ENCODE data around the gene GAS2L1.

GAS2L1 gene

DNA sequence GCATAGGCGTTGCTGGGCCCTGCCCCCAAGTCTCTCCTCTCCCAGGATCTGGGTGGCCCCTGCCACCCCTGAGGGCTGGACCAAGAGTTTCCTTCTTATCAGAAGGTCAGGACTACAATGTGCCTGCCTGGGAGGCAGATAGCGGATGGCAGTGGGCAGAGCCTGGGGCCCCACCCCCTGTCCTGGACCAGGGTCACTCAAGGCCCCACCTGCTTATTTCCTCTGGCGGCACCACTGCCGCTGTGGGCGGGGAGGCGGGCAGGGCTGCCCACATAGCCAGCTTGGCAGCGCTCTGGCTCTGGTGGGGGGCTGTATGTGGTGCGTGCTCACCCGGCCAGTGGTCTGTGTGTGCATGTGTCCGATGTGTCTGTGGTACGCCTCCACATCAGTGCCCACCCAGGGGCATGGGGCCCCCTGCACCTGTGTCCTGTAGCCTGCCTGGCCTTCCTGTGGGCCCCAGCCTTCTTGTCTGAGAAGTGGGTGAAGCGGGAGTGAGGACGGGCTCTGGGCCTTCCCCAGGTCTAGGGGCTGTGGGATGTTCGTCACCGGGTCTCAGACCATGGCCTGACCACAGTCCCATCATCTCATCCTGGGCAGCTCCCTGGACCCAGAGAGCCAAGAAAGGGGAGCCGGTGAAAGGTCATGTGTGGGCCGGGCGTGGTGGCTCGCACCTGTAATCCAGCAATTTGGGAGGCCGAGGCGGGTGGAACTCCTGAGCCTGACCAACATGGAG, 3.0 kb downstream of the GAS2L1 start:
- no peak for DNase-seq (ENCODE audit: low spot score)

DNA sequence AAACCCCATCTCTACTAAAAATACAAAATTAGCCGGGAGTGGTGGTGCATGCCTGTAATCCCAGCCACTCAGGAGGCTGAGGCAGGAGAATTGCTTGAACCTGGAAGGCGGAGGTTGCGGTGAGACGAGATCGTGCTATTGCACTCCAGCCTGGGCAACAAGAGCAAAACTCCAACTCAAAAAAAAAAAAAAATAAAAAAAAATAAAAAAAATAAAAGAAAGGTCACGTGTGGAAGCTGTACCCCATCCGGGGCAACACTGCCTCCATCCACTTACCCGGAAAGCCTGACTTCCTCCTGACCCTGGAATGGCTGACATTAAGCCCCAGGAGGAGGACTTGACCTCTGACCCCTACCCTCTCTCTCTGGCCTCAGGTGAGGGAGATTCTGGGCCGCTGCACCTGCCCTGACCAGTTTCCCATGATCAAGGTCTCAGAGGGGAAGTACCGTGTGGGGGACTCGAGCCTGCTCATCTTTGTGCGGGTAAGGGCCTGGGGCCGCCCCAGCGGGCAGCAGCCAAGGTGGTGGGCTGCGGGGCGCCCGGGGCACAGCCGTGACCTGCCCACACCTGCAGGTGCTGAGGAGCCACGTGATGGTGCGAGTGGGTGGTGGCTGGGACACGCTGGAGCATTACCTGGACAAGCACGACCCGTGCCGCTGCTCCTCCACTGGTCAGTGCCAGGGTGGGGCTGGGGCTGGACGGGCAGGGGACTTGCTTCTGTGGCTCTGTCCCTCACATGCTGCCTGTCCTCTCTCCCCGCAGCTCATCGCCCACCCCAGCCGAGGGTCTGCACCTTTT, 3.8 kb downstream of the GAS2L1 start:
- DNase-seq (ENCODE audit: low spot score) = no peak

DNA sequence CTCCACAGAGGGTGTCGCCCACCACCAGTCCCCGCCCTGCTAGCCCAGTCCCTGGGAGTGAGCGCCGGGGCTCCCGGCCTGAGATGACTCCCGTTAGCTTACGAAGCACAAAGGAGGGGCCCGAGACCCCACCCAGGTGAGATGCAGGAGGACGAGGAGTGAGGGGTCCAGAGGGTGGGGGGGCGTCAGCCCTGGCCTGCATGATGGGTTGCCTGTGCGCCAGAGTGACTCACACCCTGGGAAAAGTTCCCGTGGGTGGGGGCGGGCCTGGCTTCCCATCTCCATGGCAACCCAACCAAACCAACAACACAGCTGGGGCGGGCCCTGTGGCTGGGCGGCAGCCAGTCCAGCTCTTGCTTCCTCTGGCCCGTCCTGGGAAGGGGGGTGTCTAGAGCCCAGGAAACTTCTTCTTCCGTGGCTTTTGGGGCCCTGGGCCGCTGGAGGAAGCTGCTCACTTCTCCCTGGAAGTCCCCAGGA, 4.5 kb downstream of the GAS2L1 start:
- peak; percentile 94 for DNase-seq (ENCODE audit: low spot score)

DNA sequence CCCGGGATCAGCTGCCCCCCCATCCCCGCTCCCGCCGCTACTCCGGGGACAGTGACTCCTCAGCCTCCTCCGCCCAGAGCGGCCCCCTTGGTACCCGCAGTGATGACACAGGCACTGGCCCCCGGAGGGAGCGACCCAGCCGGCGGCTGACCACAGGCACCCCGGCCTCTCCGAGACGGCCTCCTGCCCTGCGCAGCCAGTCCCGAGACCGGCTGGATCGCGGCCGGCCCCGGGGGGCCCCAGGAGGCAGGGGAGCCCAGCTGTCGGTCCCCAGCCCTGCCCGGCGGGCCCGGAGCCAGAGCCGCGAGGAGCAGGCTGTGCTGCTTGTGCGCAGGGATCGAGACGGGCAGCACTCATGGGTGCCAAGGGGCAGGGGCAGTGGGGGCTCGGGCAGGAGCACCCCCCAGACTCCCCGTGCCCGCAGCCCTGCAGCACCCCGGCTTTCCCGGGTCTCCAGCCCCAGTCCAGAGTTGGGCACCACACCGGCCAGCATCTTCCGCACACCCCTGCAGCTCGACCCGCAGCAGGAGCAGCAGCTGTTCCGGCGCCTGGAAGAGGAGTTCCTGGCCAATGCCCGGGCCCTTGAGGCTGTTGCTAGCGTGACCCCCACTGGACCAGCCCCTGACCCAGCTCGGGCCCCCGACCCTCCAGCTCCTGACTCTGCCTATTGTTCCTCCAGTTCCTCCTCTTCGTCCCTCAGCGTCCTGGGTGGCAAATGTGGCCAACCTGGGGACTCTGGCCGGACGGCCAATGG, 5.2 kb downstream of the GAS2L1 start:
- no peak for DNase-seq (ENCODE audit: low spot score)

DNA sequence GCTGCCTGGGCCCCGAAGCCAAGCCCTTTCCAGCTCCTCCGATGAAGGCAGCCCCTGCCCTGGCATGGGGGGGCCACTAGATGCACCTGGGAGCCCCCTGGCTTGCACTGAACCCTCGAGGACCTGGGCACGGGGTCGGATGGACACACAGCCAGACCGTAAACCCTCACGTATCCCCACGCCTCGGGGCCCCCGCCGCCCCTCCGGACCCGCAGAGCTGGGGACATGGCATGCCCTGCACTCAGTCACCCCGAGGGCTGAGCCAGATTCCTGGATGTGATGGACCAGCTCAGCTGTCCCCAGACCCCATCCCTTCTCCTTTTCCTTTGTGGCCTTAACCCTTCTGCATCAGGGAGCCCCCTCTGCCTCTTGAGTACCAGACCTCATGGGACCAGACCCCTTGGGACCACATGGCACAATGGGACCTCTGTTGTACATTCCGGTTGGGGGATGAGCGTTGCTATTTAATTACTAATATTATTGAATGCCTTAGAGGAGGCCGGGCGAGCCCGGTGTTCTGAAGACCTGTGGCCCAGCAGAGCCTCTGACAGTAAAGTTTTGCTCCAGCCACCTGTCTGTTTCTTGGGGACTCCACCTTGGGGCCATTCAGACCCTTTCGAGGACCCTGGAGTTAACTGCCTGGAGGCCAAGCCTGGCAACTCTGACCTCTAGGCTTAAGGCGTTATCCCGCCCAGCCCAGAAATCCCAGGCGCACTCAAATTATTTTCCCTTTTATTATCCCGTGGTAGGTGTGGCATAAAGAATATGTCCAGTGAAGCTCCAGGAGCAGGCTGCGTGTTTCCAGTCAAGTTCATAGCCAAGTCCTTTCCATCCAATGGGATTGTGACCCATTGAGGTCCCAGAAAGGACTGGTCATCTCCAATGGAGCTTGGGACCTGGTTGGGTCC, 6.0 kb downstream of the GAS2L1 start:
- no peak for DNase-seq (ENCODE audit: low spot score)

DNA sequence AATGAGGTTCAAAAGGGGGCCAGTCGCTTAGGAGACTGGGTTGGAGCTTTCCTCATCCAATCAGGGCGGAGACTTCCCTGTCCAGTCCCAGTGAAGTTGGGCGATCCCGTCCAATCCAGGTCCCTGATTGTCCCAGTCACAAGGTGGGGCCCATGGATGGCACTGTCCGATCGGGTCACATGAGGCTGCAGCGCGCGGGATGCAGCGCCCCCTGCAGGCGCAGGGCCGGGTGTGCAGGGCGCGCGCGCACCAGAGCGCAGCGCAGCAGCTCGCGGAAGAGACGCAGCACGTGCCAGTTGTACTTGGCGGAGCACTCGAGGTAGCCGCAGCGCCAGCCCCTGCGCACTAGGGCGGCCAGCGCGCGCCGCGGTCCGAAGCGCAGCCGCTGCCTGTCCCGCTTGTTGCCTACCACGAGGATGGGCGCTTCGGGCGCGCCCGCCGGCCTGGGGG, 6.7 kb downstream of the GAS2L1 start:
- peak; percentile 68 for DNase-seq (ENCODE audit: low spot score)

DNA sequence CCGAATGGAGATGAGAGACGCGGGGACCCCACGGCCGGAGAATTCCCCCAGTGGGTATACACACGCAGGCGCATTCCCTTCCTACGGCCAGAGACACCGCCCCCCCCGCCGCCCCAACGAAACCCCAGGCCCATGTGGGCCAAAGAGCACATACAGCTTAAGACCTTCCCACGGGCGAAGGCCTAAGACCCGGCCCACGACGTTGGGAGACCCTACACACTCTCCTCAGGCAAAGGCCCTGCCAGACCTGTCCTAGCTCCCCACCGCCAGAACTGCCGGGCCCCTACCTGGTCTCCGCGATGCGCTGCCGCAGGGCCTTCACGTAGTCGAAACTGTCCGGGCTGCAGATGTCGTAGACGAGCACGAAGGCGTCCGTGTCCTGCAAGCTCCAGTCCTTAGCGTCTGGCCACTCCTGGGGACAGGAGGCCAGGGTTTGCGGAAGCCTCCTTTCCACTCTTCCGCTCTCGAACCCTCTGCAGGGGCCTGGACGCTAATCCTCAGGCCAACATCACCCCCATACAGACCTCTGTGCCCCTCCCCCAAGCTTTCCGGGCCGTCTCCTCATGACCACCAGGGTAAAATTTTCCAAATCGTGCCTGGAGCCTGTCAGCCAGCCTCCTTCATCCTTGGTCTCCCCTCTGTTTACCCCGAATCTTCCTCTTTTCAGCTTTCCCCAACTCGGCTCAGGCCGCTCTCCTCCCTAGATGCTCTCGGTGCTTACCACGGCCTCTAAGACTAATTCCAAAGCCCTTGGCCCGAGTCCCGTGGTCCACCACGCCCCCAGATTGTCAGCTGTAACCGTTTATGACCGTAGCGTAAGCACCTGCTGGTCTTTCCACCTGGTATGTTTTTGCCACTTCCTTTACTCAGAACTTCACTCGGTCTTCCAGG, 7.4 kb downstream of the GAS2L1 start:
- no peak for DNase-seq (ENCODE audit: low spot score)

DNA sequence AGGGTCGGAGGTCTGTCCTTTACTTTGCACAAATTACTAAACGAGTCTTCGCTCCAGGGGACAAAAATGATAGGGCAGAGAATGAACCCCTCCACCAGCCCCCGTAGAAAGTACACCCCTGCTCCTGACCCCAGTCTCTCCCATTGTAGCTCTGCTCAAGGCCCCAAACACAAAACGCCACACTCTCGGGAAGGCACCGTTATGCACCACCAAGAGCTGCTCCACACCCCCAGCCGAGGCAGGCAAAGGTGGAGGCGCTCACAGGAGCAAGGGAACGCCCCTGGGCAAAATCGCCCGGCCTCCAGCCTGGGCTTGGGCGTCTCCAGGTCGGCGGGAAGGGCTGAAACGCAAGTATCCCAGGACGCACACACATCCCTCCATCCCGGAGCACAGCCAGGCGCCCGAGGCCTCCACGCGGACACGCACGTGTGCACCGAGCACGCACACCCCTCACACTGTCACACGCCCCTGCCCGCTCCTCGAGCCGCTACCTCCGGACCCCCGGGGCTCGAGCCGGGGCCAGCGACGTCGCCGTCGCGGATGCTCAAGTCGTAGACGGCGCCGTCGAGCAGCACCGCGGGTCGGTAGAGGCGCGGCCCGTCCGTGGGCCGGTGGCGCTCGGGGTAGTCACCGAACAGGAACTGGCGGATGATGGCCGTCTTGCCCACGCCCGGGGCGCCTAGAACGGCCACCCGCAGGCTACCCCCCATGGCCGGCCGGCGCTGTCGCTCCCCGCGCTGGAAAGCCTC, 8.3 kb downstream of the GAS2L1 start:
- DNase-seq (ENCODE audit: low spot score) = no peak

DNA sequence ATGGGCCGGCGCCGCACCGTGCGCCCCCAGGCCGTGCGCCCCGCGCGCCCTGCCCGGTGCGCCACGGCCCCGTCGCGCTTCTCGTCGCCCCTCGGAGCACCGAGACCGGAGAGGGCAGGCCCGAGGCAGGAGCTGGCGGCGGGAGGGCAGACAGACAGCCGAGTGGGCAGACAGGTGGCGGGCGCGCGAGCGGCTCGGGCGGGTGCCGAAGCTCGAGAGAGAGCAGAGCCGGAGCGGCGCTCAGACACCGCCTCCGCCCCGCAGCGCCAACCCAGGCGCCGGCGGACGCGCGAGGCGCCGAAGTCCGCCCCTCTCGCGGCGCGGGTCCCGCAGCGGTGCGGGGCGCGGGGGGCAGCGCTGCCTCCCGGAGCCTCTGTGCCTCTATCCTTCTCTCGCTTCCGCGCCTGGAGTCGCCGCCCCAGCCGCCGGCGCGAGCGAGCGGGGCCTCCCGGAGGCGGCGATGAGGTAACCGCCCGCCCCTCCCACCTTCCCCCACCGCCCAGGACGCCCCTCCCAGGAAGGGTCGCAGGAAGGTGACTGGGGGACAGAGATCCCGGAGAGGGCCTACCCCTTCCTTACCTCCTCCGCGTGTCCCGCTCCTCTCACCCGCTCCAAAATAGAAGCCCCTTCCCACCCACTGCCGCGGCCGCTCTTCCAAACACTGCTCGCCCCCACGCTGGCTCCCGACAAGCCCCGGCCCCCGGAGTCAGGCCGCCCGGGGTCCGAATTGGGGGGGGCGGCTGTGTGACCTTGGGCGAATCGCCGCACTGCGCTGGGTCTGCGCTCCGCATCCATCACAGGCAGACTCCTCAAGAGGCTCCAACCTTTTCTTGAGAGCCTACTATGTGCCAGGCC, 9.1 kb downstream of the GAS2L1 start, which contains the start of gene RASL10A:
TSS of gene RASL10A (minus strand) at position 412 of the 855 bp plus-strand sequence. CDS start 451 bp downstream, outside the sequence.
- DNase-seq (ENCODE audit: low spot score) = no peak

DNA sequence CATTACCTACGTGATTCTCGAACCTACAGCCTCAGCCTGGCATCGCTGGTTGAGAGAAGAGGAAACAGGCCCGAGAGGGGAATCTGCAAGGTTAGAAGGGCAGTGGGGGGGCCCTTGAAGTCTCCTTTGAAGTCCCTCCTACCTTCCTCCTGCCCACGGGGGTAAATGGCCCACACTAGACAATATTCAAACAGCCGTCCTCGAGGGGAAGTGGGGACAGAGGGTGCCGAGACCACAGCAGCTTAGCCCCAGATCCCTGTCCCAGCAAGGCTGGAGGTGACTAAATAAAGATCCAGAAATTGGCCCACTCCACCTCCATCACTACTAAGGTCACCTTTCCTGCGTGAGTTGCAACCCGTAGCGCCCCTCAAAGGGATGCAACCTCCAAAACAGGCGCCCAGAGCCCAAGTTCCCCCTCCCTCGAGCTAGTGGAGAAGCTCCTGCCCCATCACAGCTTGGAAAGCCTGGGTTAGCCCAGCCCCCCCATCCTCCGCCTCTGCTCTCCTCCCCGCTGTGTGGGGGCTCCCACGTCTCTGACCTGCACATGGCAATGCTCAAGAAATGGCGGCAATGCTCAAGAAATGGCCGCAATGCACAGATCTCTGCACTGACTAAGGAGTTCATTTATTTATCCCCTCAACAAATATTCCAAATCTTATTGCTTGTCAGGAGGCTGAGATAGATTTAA, 9.8 kb downstream of the GAS2L1 start:
- no peak for DNase-seq (ENCODE audit: low spot score)

DNA sequence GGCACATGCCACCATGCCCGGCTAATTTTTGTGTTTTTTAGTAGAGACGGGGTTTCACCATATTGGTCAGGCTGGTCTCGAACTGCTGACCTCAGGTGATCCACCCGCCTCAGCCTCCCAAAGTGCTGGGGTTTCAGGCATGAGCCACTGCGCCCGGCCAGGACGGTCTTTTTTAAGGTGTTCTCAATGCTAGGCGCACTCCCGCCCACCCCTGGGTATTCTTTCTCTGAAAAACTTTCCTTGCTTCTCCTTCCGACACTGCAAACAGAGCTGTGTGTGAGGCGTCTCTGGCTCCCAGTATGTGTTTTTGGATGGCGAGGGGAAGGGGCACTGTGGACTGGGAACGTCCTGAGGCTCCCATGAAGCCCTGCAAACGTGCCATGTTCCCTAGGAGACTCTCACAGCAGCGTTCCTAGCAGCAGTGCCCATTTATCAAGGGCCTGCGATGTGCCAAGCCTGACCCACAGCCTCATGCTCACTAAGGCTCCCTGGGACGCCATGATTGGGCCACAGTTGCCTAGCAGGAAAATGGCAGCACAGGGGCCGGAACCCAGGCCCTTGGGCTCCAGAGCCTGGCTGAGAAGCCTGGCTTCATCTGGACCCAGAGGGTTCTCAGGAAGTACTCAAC, 11.5 kb downstream of the GAS2L1 start:
- no peak for DNase-seq (ENCODE audit: low spot score)

DNA sequence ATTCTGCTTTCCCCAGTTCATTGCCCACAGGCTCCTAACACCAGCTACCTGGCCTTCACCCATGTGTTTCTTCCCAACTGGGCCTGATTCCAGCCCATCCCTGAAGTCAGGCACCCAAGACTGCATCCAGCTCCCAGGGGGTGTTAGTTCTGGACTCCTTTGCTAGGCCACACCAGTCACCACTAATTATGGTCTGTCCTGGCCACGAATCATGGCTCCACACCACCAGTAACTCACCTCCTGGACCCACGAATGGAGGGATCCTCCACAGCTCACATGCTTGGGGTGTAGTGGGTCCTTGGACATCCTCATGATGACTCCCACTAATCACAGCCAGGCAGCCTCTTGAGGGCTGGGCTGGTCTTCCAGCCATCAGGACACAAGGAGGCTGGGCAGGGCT, 12.6 kb downstream of the GAS2L1 start:
- no peak for DNase-seq (ENCODE audit: low spot score)

DNA sequence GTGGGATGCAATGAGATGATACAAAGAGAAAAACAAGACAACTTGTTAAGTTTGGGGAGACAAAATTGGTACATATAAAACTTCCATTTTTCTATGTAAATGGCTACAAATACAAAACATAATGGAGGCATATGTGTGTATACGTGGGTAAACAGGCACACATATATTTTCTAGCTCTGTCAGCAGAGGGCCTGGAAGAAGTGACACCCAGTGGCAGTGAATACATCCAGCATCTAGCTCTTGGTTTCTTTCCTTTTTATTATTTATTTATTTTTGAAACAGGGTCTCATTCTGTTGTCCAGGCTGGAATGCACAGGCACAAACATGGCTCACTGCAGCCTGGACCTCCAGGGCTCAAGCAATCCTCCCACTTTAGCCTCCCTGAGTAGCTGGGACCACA, 14.1 kb downstream of the GAS2L1 start:
- DNase-seq (ENCODE audit: low spot score) = no peak

DNA sequence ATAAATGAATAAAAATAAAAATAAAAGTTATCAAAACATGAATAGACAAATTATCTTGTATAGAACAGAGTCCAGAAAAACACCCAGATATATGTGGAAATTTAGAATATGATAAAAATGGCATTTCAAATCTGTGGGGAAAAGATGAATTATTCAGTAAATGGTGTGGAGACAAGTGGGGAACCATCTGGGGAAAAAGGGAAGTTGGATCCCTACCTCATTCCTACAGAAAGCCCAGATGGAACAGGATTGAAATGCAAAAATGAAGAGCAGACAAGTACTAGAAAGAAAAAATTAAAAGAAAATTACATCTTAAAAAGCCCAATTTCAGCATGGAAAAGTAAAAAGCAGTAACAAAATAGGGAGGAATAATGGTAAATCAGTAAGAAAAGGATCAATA, 17.2 kb downstream of the GAS2L1 start:
- DNase-seq (ENCODE audit: low spot score) = no peak

DNA sequence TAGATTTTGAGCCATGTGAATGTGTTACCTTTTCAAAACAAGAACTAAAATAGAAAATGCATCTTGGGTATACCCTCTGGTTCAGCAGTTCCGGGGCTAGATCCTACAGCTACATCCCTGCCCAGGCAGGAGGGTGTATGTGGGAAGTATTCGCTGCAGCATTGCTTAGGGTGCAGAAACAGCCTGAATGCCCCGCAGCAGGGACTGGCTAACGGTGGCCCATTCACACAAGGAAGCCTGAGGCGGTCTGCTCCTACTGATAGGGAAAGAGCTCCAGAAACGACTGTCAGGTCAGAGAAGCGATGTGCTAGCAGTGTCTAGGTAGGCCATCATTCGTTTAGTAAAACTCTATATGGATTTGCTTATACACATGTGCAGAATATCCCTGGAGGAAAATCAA, 18.9 kb downstream of the GAS2L1 start:
- DNase-seq (ENCODE audit: low spot score) = no peak

DNA sequence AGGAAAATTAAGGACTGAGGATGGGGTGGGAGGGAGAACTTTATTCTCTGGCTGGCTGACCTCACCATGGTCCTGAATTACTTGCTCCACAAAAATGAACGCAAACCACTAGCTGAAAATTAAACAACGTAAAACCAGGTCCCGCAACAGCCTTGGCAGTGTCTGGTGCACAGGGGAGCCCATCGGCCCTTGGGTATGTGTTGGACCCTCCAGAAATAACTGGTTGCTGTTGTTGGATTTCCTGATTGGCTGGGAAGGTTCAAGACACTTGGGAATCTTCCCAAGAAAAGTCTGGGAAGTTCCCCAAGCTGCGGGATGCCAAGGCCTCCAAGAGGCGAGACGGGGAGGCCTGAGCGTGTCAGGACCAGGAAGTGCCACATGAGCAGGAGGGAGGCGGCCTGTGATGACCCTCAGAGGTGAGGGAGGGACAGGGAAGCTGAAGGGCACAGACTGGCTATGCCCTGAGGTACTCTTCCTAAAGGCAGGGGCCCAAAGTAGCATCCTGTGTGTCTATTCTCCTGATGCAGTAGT, 19.4 kb downstream of the GAS2L1 start:
- no peak for DNase-seq (ENCODE audit: low spot score)

DNA sequence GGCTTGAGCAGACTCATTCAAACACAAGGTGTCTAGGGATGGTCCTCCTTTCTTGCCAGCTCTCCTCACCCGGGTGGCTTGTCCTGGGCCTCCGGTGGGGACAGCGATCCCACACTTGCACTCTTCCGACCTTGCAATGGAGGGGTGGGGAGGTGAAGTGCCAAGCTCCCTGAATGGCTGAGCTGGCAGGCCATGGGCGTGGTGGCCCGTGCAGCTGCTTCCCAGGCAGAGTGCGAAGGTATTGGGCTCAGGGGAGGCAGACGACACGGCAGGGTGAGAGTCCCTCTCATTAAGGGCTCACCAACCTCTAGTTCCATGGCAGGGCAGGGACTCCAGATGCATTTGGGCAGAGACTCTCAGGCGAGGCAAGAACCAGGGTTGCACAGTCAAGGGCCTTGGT, 20.0 kb downstream of the GAS2L1 start:
- no peak for DNase-seq (ENCODE audit: low spot score)
